ENCODE measurements around the gene PCDH15. TPM values are rescaled to one million over a fixed set of nuclear protein-coding genes. Genes with fewer than 3 reads are reported as not detected.

Gene PCDH15
- total RNA-seq, 2 donors from 2014 or later: 0.58 to 0.95 TPM

GRCh38 chr10:54282012-54282411 lies 519.0 kb downstream of the PCDH15 start:
- H3K27ac ChIP-seq (ENCODE audit: low read depth, low read length): no peak overlapping the region
- H3K27me3 ChIP-seq (ENCODE audit: control insufficient read depth, insufficient read depth, low read length, poor library complexity, severe bottlenecking): no peaks in the 10 kb centered on the region
- no peak overlapping the region for H3K9ac ChIP-seq (ENCODE audit: extremely low read depth, low read length, poor library complexity, severe bottlenecking)
- H3K4me3 ChIP-seq (ENCODE audit: low read length): no peak overlapping the region
- no peak for DNase-seq
- no peaks in the 10 kb centered on the region for H3K9me3 ChIP-seq (ENCODE audit: control insufficient read depth, low read length)
- Mint-ChIP-seq H3K27me3 (ENCODE audit: insufficient read depth) (no peaks in the 10 kb centered on the region), H3K9me3 (no peaks in the 10 kb centered on the region), H3K27ac (no peak overlapping the region), H3K36me3 (ENCODE audit: low read depth) (no peaks in the 10 kb centered on the region), H3K4me3 (no peak overlapping the region), H3K4me1 (peaks cover 4% of the 10 kb centered on the region)
- no peak for TF ChIP-seq CTCF (conservative IDR thresholded peaks at IDR 0.05)
- H3K36me3 ChIP-seq (ENCODE audit: control insufficient read depth, insufficient read depth, low read length): no peaks in the 10 kb centered on the region
- 67 to 100% methylated on average over 2 of the region's 2 CpGs for WGBS, 2 experiments (ENCODE audit: insufficient coverage in 1 of 2, insufficient read length in 1 of 2)
- H3K4me1 ChIP-seq (ENCODE audit: control insufficient read depth, insufficient read depth, low read length): no peaks in the 10 kb centered on the region

GRCh38 chr10:54266395-54266794 lies 534.6 kb downstream of the PCDH15 start:
- Histone ChIP-seq H3K9me3 (ENCODE audit: control insufficient read depth, low read length) (no peaks in the 10 kb centered on the region), H3K4me3 (ENCODE audit: low read length) (no peak overlapping the region), H3K4me1 (ENCODE audit: control insufficient read depth, insufficient read depth, low read length) (no peaks in the 10 kb centered on the region), H3K36me3 (ENCODE audit: control insufficient read depth, insufficient read depth, low read length) (no peaks in the 10 kb centered on the region), H3K9ac (ENCODE audit: extremely low read depth, low read length, poor library complexity, severe bottlenecking) (no peak overlapping the region), H3K27ac (ENCODE audit: low read depth, low read length) (no peak overlapping the region), H3K27me3 (ENCODE audit: control insufficient read depth, insufficient read depth, low read length, poor library complexity, severe bottlenecking) (no peaks in the 10 kb centered on the region)
- Mint-ChIP-seq H3K27me3 (ENCODE audit: insufficient read depth) (no peaks in the 10 kb centered on the region), H3K4me3 (no peak overlapping the region), H3K4me1 (no peaks in the 10 kb centered on the region), H3K9me3 (no peaks in the 10 kb centered on the region), H3K36me3 (ENCODE audit: low read depth) (no peaks in the 10 kb centered on the region), H3K27ac (no peak overlapping the region)
- DNase-seq: no peak
- 89% methylated on average over 1 of the region's 1 CpG; no CpG with 5 or more reads in 1 of the 2 experiments for WGBS, 2 experiments (ENCODE audit: insufficient coverage in 1 of 2, insufficient read length in 1 of 2)
- no peak for TF ChIP-seq CTCF (conservative IDR thresholded peaks at IDR 0.05)

- WGBS, 2 experiments (ENCODE audit: insufficient coverage in 1 of 2, insufficient read length in 1 of 2): 91 to 100% methylated on average over 1 to 5 of the region's 5 CpGs
These were observed 538.3 kb downstream of the PCDH15 start for GRCh38 chr10:54262726-54263125.

More at GRCh38 chr10:54262726-54263125, 538.3 kb downstream of the PCDH15 start:
- no peak overlapping the region for H3K27ac Mint-ChIP-seq
- no peak for DNase-seq
- H3K4me1 Mint-ChIP-seq: no peaks in the 10 kb centered on the region
- Histone ChIP-seq H3K27ac (ENCODE audit: low read depth, low read length) (no peak overlapping the region), H3K27me3 (ENCODE audit: control insufficient read depth, insufficient read depth, low read length, poor library complexity, severe bottlenecking) (no peaks in the 10 kb centered on the region), H3K36me3 (ENCODE audit: control insufficient read depth, insufficient read depth, low read length) (no peaks in the 10 kb centered on the region), H3K9ac (ENCODE audit: extremely low read depth, low read length, poor library complexity, severe bottlenecking) (no peak overlapping the region), H3K9me3 (ENCODE audit: control insufficient read depth, low read length) (no peaks in the 10 kb centered on the region), H3K4me3 (ENCODE audit: low read length) (no peak overlapping the region), H3K4me1 (ENCODE audit: control insufficient read depth, insufficient read depth, low read length) (no peaks in the 10 kb centered on the region)
- no peak for TF ChIP-seq CTCF (conservative IDR thresholded peaks at IDR 0.05)
- no peaks in the 10 kb centered on the region for H3K27me3 Mint-ChIP-seq (ENCODE audit: insufficient read depth)
- H3K4me3 Mint-ChIP-seq: no peak overlapping the region
- no peaks in the 10 kb centered on the region for H3K36me3 Mint-ChIP-seq (ENCODE audit: low read depth)
- no peaks in the 10 kb centered on the region for H3K9me3 Mint-ChIP-seq

Measured in endodermal cell (in vitro differentiated cells).